Spleen (tissue), 7 donors: Measurements from ENCODE around the gene DGKB.

Source experiments
- CTCF ChIP-seq, 11 experiments: fragments of 200-600 bp in 7 of 11; fragments of 450-650 bp in 4 of 11; sonication (generic) in 4 of 11; IDR thresholded peaks in 8 of 11; conservative IDR thresholded peaks in 3 of 11; 1 replicate in 7 of 11; 2 replicates in 4 of 11; pipeline versions ENCODE4 v1.4.0 to v1.8.0; 2016 to 2021; ENCODE audit warnings: antibody characterized with exemption in 11 of 11, inconsistent platforms in 4 of 11, mild to moderate bottlenecking in 1 of 11
- POLR2AphosphoS5 ChIP-seq, 3 donors: sonication (generic); formaldehyde crosslinking; IDR thresholded peaks; one replicate each; pipeline ENCODE4 v1.5.1; 2017; ENCODE audit warnings: antibody characterized with exemption in 3 of 3
- donor health status: DM: no; HTN: no; CAD: no; lungs with moderate emphysema.
- donor health status: DM: no; HTN: no; CAD: no.
- donor health status: DM: no; HTN: no; CAD: no.

- no peak for TF ChIP-seq CTCF (IDR thresholded peaks at IDR 0.05 in 8 of 11, conservative IDR thresholded peaks at IDR 0.05 in 3 of 11)
- no peak for TF ChIP-seq POLR2AphosphoS5 (IDR thresholded peaks at IDR 0.05)
Measured at GRCh38 chr7:14376711-14377110, 525.8 kb downstream of the DGKB start.
